GM18520 (cell line): ENCODE data around the gene AFAP1L1.
"Not testable (repeated sequence)": the region's sequence is repeated elsewhere in the genome, so short reads cannot be mapped to it uniquely, and the experiment has no call there.

ENCODE experiments used
- ATAC-seq: cut with Tn5 transposase; IDR thresholded peaks from one replicate; pipeline ENCODE4 v1.9.1; 2021; ENCODE audit not compliant: unreplicated experiment

AFAP1L1 gene

DNA sequence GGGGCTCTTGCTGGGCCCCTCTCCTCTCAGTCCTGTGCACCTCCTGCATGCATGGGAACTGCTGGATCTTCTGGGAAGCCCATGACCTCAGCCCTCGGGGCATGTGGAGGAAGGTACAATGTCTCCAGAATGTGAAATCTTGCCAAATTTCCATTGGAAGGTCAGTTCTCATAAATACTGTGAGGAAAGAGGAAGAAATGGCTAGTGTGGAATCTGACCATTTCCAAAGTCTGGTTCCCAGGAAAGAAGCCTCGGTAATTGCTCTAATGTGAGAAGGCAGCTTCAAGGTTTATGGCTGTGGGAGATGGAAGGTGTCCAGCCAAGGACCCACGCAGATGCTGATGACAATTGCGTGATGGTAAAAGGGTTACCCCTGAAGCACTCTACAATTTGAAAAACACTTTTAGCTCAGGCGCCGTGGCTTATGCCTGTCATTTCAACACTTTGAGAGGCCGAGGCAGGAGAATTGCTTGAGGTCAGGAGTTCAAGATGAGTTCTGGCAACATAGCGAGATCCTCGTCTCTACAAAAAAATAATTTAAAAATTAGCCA, 115.5 kb downstream of the AFAP1L1 start:
- no peak for ATAC-seq

DNA sequence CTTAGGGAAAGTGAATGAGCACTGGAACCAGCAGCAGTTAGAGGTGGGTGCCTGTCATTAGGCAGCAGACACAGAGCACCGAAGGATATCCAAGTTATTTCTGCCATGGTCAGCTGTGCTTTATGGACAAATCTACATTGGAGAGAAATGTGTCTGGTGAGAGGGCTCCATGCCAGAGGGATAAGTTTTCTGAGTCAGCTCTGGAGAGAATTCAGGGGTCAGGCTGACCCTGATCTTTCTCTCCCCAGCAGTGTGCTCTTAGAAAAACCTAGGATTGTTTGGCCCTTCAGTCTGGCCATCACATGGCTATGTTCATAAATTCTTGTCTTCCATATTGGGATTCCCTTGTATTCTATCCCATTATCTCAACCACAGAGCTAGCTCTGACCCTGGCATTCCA, 116.3 kb downstream of the AFAP1L1 start:
- no peak for ATAC-seq

DNA sequence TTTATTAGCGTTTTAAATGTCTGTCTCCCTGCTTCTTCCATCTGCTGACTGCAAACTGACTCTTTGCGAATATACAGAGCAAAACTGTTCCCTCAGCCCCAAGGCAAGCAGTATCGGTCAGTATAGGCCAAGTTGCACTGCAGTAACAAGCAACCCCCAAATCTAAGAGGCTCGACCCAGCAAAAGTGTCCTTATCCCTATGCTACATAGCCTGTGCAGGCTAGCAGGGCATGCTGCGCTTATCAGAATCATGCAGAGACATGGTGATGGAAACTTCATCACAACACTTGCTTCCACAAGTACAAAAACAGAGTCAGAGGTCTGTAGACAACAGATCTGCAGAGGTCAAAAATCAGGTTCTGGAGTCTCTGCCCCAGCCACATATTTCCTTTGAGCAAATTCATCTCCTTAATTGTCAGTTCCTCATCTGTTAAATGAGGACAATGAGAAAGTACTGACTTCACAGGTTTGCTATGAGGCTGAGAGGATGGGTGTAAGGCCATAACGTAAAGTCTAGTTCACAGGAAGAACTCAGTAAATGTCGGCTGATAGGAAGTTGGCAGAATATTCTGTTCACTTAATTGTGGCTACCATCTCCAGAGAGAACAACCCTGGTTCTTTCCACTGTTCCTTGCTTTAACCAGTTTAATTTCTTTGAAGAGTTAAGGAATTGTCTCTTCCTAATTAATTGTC, 117.0 kb downstream of the AFAP1L1 start:
- ATAC-seq = no peak

DNA sequence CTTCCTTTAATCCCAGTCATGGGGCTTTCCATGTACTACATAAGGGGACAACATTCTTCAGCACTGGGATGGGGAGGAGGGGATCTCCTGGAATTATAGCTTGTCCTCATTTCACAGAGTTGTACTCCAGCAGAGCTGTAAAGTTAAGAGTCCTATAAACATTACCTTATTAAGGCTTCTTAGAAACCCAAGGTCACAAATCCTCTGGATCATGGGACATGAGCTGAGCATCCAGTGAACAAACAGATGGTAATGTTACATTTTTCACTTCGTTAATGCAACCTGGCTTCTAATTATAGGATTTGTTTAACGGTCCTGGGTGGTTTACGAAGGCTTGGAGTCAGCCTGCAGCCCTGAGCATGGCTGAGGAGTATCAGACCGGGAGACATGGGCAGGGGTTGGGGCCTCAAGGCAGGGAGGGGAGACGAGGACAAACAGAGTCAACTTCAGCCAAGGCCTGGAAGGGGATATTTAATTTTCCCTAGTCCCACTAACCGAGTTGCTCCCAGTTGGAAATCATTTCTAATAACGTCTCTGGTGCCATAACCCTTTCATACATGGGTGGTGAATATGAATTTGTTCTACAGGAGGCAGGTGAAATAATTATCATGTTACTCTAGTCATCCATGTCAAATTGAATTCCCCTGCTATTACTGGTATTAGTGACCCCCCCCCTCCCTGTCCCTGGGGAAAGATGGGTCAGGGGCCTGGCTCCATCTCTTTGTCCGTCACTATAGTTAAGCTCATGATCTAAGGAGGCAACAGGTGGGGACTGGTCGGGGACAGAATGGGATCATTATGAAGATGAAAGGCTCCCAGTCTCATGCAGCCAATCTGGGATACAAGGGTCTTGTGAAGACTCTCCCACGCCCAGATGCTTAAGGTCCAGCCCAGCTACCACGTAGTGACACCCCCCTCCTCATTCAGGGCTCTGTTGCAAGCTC, 118.2 kb downstream of the AFAP1L1 start:
- no peak for ATAC-seq

DNA sequence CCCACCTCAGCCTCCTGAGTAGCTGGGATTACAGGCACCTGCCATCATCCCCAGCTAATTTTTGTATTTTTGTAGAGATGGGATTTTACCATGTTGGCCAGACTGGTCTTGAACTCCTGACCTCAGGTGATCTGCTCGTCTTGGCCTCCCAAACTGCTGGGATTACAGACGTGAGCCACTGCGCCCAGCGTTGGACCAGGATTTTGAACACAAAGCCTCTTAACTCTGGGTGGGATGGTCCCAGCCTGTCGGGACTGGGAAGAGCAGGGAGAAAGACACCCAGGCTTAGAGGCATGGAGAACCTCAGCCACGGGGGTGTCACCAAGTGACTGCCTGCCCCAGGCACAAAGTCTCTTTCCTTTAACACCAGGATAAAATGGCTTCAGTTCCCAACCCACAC, 119.4 kb downstream of the AFAP1L1 start:
- not testable (repeated sequence) for ATAC-seq
